ENCODE measurements around the gene CTU1.

CTU1 gene

GRCh38 chr19:51131780-51132680 lies 23.8 kb upstream of the CTU1 start:
- H3K9me3 ChIP-seq (ENCODE audit: control insufficient read depth, insufficient read depth, low read depth, low read length), result peaks cover 6% of the 10 kb centered on the region; the same call in 1 of the 2 replicates
- peaks cover 7% of the 10 kb centered on the region; the same call in 1 of the 2 replicates for H3K27me3 ChIP-seq (ENCODE audit: control insufficient read depth, insufficient read depth, low read length)
- H3K36me3 ChIP-seq (ENCODE audit: control insufficient read depth, insufficient read depth, low read length), result no peaks in the 10 kb centered on the region
- no peak overlapping the region for H3K9ac ChIP-seq (ENCODE audit: low read length)
- no peaks in the 10 kb centered on the region for H3K4me1 ChIP-seq (ENCODE audit: control insufficient read depth, insufficient read depth, low read length)
- no peak overlapping the region for H3K27ac ChIP-seq (ENCODE audit: low read depth, low read length)
- H3K4me3 ChIP-seq (ENCODE audit: low read depth, low read length), result no peak overlapping the region

GRCh38 chr19:51129716-51130115 lies 21.5 kb upstream of the CTU1 start:
- Histone ChIP-seq H3K9ac (ENCODE audit: low read length) (no peak overlapping the region), H3K9me3 (ENCODE audit: control insufficient read depth, insufficient read depth, low read depth, low read length) (no peaks in the 10 kb centered on the region), H3K27ac (ENCODE audit: low read depth, low read length) (no peak overlapping the region), H3K4me3 (ENCODE audit: low read depth, low read length) (no peak overlapping the region), H3K36me3 (ENCODE audit: control insufficient read depth, insufficient read depth, low read length) (no peaks in the 10 kb centered on the region), H3K4me1 (ENCODE audit: control insufficient read depth, insufficient read depth, low read length) (no peaks in the 10 kb centered on the region), H3K27me3 (ENCODE audit: control insufficient read depth, insufficient read depth, low read length) (peaks cover 7% of the 10 kb centered on the region; the same call in 1 of the 2 replicates)

GRCh38 chr19:51128227-51128626 lies 20.0 kb upstream of the CTU1 start:
- Histone ChIP-seq H3K27me3 (ENCODE audit: control insufficient read depth, insufficient read depth, low read length) (peaks cover 7% of the 10 kb centered on the region; the same call in 1 of the 2 replicates), H3K27ac (ENCODE audit: low read depth, low read length) (no peak overlapping the region), H3K36me3 (ENCODE audit: control insufficient read depth, insufficient read depth, low read length) (no peaks in the 10 kb centered on the region), H3K4me1 (ENCODE audit: control insufficient read depth, insufficient read depth, low read length) (no peaks in the 10 kb centered on the region), H3K4me3 (ENCODE audit: low read depth, low read length) (no peak overlapping the region), H3K9ac (ENCODE audit: low read length) (no peak overlapping the region), H3K9me3 (ENCODE audit: control insufficient read depth, insufficient read depth, low read depth, low read length) (no peaks in the 10 kb centered on the region)

- H3K9ac ChIP-seq (ENCODE audit: low read length), result no peak overlapping the region
- H3K4me3 ChIP-seq (ENCODE audit: low read depth, low read length), result no peak overlapping the region
- H3K27me3 ChIP-seq (ENCODE audit: control insufficient read depth, insufficient read depth, low read length), result peaks cover 7% of the 10 kb centered on the region; the same call in 1 of the 2 replicates
- H3K4me1 ChIP-seq (ENCODE audit: control insufficient read depth, insufficient read depth, low read length), result peaks cover under 1% of the 10 kb centered on the region; the same call in 1 of the 2 replicates
- no peak overlapping the region for H3K27ac ChIP-seq (ENCODE audit: low read depth, low read length)
- no peaks in the 10 kb centered on the region for H3K9me3 ChIP-seq (ENCODE audit: control insufficient read depth, insufficient read depth, low read depth, low read length)
- H3K36me3 ChIP-seq (ENCODE audit: control insufficient read depth, insufficient read depth, low read length), result no peaks in the 10 kb centered on the region
These were observed 19.5 kb upstream of the CTU1 start for GRCh38 chr19:51127755-51128154.

GRCh38 chr19:51127032-51127431 lies 18.8 kb upstream of the CTU1 start:
- no peak overlapping the region for H3K9ac ChIP-seq (ENCODE audit: low read length)
- H3K4me1 ChIP-seq (ENCODE audit: control insufficient read depth, insufficient read depth, low read length), result peaks cover 5% of the 10 kb centered on the region; the same call in 1 of the 2 replicates
- H3K4me3 ChIP-seq (ENCODE audit: low read depth, low read length), result no peak overlapping the region
- no peaks in the 10 kb centered on the region for H3K9me3 ChIP-seq (ENCODE audit: control insufficient read depth, insufficient read depth, low read depth, low read length)
- H3K27ac ChIP-seq (ENCODE audit: low read depth, low read length), result no peak overlapping the region
- peaks cover 7% of the 10 kb centered on the region; the same call in 1 of the 2 replicates for H3K27me3 ChIP-seq (ENCODE audit: control insufficient read depth, insufficient read depth, low read length)
- H3K36me3 ChIP-seq (ENCODE audit: control insufficient read depth, insufficient read depth, low read length), result no peaks in the 10 kb centered on the region

- no peaks in the 10 kb centered on the region for H3K9me3 ChIP-seq (ENCODE audit: control insufficient read depth, insufficient read depth, low read depth, low read length)
- H3K27me3 ChIP-seq (ENCODE audit: control insufficient read depth, insufficient read depth, low read length), result peaks cover 7% of the 10 kb centered on the region; the same call in 1 of the 2 replicates
- no peak overlapping the region for H3K27ac ChIP-seq (ENCODE audit: low read depth, low read length)
- H3K4me3 ChIP-seq (ENCODE audit: low read depth, low read length), result no peak overlapping the region
- no peaks in the 10 kb centered on the region for H3K36me3 ChIP-seq (ENCODE audit: control insufficient read depth, insufficient read depth, low read length)
- no peak overlapping the region for H3K9ac ChIP-seq (ENCODE audit: low read length)
- peaks cover 5% of the 10 kb centered on the region; the same call in 1 of the 2 replicates for H3K4me1 ChIP-seq (ENCODE audit: control insufficient read depth, insufficient read depth, low read length)
These were observed 17.3 kb upstream of the CTU1 start for GRCh38 chr19:51125421-51126075.

GRCh38 chr19:51124729-51125128 lies 16.5 kb upstream of the CTU1 start, which contains the start of gene SIGLEC9:
Gene SIGLEC9, plus strand, starts transcription at chr19:51124906. Its CDS starts 69 bp downstream, at chr19:51124975.
- Histone ChIP-seq H3K4me3 (ENCODE audit: low read depth, low read length) (no peak within 1 kb of the TSS), H3K27ac (ENCODE audit: low read depth, low read length) (no peak within 1 kb of the TSS), H3K9ac (ENCODE audit: low read length) (no peak within 1 kb of the TSS), H3K27me3 (ENCODE audit: control insufficient read depth, insufficient read depth, low read length) (peaks cover 4% of the 10 kb centered on the region; the same call in 1 of the 2 replicates), H3K4me1 (ENCODE audit: control insufficient read depth, insufficient read depth, low read length) (peaks cover 5% of the 10 kb centered on the region; the same call in 1 of the 2 replicates), H3K36me3 (ENCODE audit: control insufficient read depth, insufficient read depth, low read length) (no peaks in the 10 kb centered on the region), H3K9me3 (ENCODE audit: control insufficient read depth, insufficient read depth, low read depth, low read length) (no peaks in the 10 kb centered on the region)

GRCh38 chr19:51124216-51124615 lies 16.0 kb upstream of the CTU1 start:
- H3K9me3 ChIP-seq (ENCODE audit: control insufficient read depth, insufficient read depth, low read depth, low read length), result no peaks in the 10 kb centered on the region
- H3K36me3 ChIP-seq (ENCODE audit: control insufficient read depth, insufficient read depth, low read length), result no peaks in the 10 kb centered on the region
- H3K4me3 ChIP-seq (ENCODE audit: low read depth, low read length), result no peak overlapping the region
- peaks cover 4% of the 10 kb centered on the region; the same call in 1 of the 2 replicates for H3K27me3 ChIP-seq (ENCODE audit: control insufficient read depth, insufficient read depth, low read length)
- no peak overlapping the region for H3K27ac ChIP-seq (ENCODE audit: low read depth, low read length)
- H3K4me1 ChIP-seq (ENCODE audit: control insufficient read depth, insufficient read depth, low read length), result peaks cover 5% of the 10 kb centered on the region; the same call in 1 of the 2 replicates
- H3K9ac ChIP-seq (ENCODE audit: low read length), result no peak overlapping the region

- no peak overlapping the region for H3K9ac ChIP-seq (ENCODE audit: low read length)
- peaks cover 5% of the 10 kb centered on the region; the same call in 1 of the 2 replicates for H3K4me1 ChIP-seq (ENCODE audit: control insufficient read depth, insufficient read depth, low read length)
- peaks cover 4% of the 10 kb centered on the region; the same call in 1 of the 2 replicates for H3K27me3 ChIP-seq (ENCODE audit: control insufficient read depth, insufficient read depth, low read length)
- H3K4me3 ChIP-seq (ENCODE audit: low read depth, low read length), result no peak overlapping the region
- no peak overlapping the region for H3K27ac ChIP-seq (ENCODE audit: low read depth, low read length)
- H3K9me3 ChIP-seq (ENCODE audit: control insufficient read depth, insufficient read depth, low read depth, low read length), result no peaks in the 10 kb centered on the region
- no peaks in the 10 kb centered on the region for H3K36me3 ChIP-seq (ENCODE audit: control insufficient read depth, insufficient read depth, low read length)
These were observed 15.6 kb upstream of the CTU1 start for GRCh38 chr19:51123802-51124201.

DNA sequence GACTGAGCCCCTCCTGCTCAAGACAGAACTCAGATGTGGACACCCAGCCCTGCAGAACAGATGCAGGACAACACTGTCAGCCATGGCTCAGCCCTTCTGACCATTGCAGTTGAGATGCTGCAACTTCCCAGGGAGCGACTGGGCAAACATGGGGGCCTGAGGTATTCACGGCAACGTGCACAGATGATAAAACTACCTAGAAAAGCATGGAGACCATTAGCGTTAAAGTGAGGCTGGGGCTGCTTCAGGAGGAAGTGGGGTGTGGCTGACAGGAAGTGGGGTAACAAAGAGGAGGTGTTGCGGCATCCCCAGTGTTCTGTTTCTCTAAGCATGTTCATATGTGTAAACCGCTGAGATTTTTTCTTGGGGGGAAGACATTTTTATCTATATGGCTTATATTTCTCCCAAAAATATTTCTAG lies 15.2 kb upstream of the CTU1 start:
- Histone ChIP-seq H3K4me3 (ENCODE audit: low read depth, low read length) (no peak overlapping the region), H3K27me3 (ENCODE audit: control insufficient read depth, insufficient read depth, low read length) (peaks cover 4% of the 10 kb centered on the region; the same call in 1 of the 2 replicates), H3K27ac (ENCODE audit: low read depth, low read length) (no peak overlapping the region), H3K36me3 (ENCODE audit: control insufficient read depth, insufficient read depth, low read length) (no peaks in the 10 kb centered on the region), H3K9ac (ENCODE audit: low read length) (no peak overlapping the region), H3K4me1 (ENCODE audit: control insufficient read depth, insufficient read depth, low read length) (peaks cover 5% of the 10 kb centered on the region; the same call in 1 of the 2 replicates), H3K9me3 (ENCODE audit: control insufficient read depth, insufficient read depth, low read depth, low read length) (no peaks in the 10 kb centered on the region)
